PC-3 (cell line): ENCODE data around the gene TLX3. TPM values are rescaled to one million over a fixed set of nuclear protein-coding genes. Genes with fewer than 3 reads are reported as not detected.
"Not testable (repeated sequence)": the region's sequence is repeated elsewhere in the genome, so short reads cannot be mapped to it uniquely, and the experiment has no call there.

ENCODE experiments used
- ATAC-seq: fragments of 200-7000 bp; cut with Tn5 transposase; 2 replicates; pipeline ENCODE4 v1.9.1; 2020; ENCODE audit warnings: mild to moderate bottlenecking, moderate library complexity
- BruUV-seq: library from RNA; stranded (reverse); fragments of 400-500 nt; replicated peaks from 2 replicates; lab custom pipeline; 2021; lab: Mats Ljungman, UMichigan
- CTCF ChIA-PET: fragments of 300-600 bp; sonication (Branson Sonifier 250); formaldehyde crosslinking; loops from one replicate; lab custom pipeline; 2022; ENCODE audit warnings: antibody characterized with exemption; lab: Charles Lee
- POLR2A ChIA-PET: fragments of 300-600 bp; sonication (Branson Sonifier 250); formaldehyde crosslinking; loops from one replicate; lab custom pipeline; 2022; ENCODE audit warnings: antibody characterized with exemption; ENCODE audit not compliant: unreplicated experiment; lab: Charles Lee
- DNase-seq: peaks from one replicate; pipeline ENCODE4 v3.0.0-alpha.2; 2015
- H2AFZ ChIP-seq: fragments of 300-600 bp; sonication (generic); 2 replicates; pipeline ENCODE4 v1.6.0; 2016; ENCODE audit warnings: antibody characterized with exemption, low read length
- H3F3A ChIP-seq: fragments of 300-600 bp; sonication (generic); one replicate; pipeline ENCODE4 v1.6.0; 2017; ENCODE audit warnings: antibody characterized with exemption, low read length, control low read depth, mild to moderate bottlenecking; ENCODE audit not compliant: unreplicated experiment
- H3K27ac ChIP-seq: fragments of 300-600 bp; sonication (generic); 2 replicates; pipeline ENCODE4 v1.5.1; 2016; ENCODE audit warnings: mild to moderate bottlenecking, low read length
- H3K27me3 ChIP-seq: fragments of 300-600 bp; sonication (generic); 2 replicates; pipeline ENCODE4 v1.6.1; 2016; ENCODE audit warnings: low read length, mixed read lengths
- H3K36me3 ChIP-seq: fragments of 300-600 bp; sonication (generic); 2 replicates; pipeline ENCODE4 v1.6.1; 2016; ENCODE audit warnings: low read depth, mixed run types, low read length, mixed read lengths
- H3K4me1 ChIP-seq: fragments of 300-600 bp; sonication (generic); 2 replicates; pipeline ENCODE4 v1.5.1; 2016; ENCODE audit warnings: low read length; ENCODE audit not compliant: insufficient read depth
- H3K4me2 ChIP-seq: fragments of 300-600 bp; sonication (generic); 2 replicates; pipeline ENCODE4 v1.6.0; 2016; ENCODE audit warnings: low read length
- H3K4me3 ChIP-seq: fragments of 300-600 bp; sonication (generic); 2 replicates; pipeline ENCODE4 v1.5.1; 2016; ENCODE audit warnings: mild to moderate bottlenecking, low read length, mixed read lengths
- H3K79me2 ChIP-seq: fragments of 300-600 bp; sonication (generic); 2 replicates; pipeline ENCODE4 v1.6.1; 2017; ENCODE audit warnings: low read length, mixed read lengths
- H3K9ac ChIP-seq: fragments of 300-600 bp; sonication (generic); 2 replicates; pipeline ENCODE4 v1.6.0; 2016; ENCODE audit warnings: mild to moderate bottlenecking, low read length
- H3K9me2 ChIP-seq: fragments of 300-600 bp; sonication (generic); replicated peaks from 2 replicates; pipeline ENCODE4 v1.6.1; 2016; ENCODE audit warnings: mixed run types, low read length, mixed read lengths
- H3K9me3 ChIP-seq: fragments of 300-600 bp; sonication (generic); 2 replicates; pipeline ENCODE4 v1.6.1; 2016; ENCODE audit warnings: low read length, mixed read lengths
- H4K20me1 ChIP-seq: fragments of 300-600 bp; sonication (generic); 2 replicates; pipeline ENCODE4 v1.6.1; 2016; ENCODE audit warnings: low read length, mixed read lengths
- EZH2 ChIP-seq: fragments of 300-600 bp; sonication (generic); IDR thresholded peaks from one replicate; pipeline ENCODE4 v1.6.1; 2017; ENCODE audit warnings: antibody characterized with exemption, mild to moderate bottlenecking, low read length; ENCODE audit not compliant: unreplicated experiment
- EZH2phosphoT487 ChIP-seq: fragments of 300-600 bp; sonication (generic); IDR thresholded peaks from 2 replicates; pipeline ENCODE4 v1.6.1; 2018; ENCODE audit warnings: mild to moderate bottlenecking, antibody characterized with exemption, low read length, borderline replicate concordance
- intact Hi-C: fragments of 100-400 bp; cut with micrococcal nuclease; formaldehyde crosslinking; loops from 2 replicates; pipeline ENCODE4 v1.9.0; 2023
- total RNA-seq: library from RNA; depleted of rRNA; stranded (reverse); fragments of >200 nt; gene quantifications from 2 replicates; pipeline ENCODE4 v1.2.3, GENCODE V29; 2014
- TF ChIP-seq, protein P1 (sequence below): fragments of 300-600 bp; sonication (generic); conservative IDR thresholded peaks from 2 replicates; pipeline ENCODE4 v1.5.1; 2017; ENCODE audit warnings: antibody characterized with exemption, low read depth, mild to moderate bottlenecking, low read length

TLX3 gene
- total RNA-seq, 1 experiment from 2014 or later, result not detected

DNA sequence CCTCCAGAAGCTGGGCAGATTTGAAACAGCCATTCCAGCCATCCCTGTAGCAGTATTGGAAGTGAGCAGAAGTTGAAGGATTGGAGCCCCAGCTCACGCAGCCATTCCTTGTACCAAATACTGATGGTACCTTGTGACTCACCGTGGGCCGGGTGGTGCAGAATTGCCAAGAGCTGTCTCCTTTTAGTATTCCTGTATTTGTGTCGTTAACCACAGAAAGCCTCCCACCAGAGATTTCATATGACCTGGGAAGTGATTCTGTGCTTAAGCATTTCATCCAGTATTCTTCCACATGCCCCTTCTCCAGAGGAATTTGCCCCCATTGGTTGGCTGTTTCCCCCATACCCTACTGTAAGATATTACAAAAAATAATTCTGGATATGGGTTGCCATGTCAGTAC lies 17.7 kb upstream of the TLX3 start:
- intact Hi-C loops, result no loop called here
- Histone ChIP-seq H3K4me1 (peaks cover 7% of the 10 kb centered on the region; the same call in 1 of the 2 replicates), H3K79me2 (no peaks in the 10 kb centered on the region), H3K4me2 (no peak overlapping the region), H3K9me2 (no peaks in the 10 kb centered on the region), H2AFZ (no peak overlapping the region), H3K27me3 (no peaks in the 10 kb centered on the region), H3F3A (no peaks in the 10 kb centered on the region), H3K4me3 (no peak overlapping the region), H4K20me1 (no peaks in the 10 kb centered on the region), H3K9me3 (no peaks in the 10 kb centered on the region), H3K36me3 (no peaks in the 10 kb centered on the region), H3K27ac (no peak overlapping the region), H3K9ac (no peak overlapping the region)
- ATAC-seq (no peak), DNase-seq (no peak)
- no TSS peak for BruUV-seq
- CTCF ChIA-PET, result no interaction called here
- POLR2A ChIA-PET, result no interaction called here
- TF ChIP-seq EZH2 (no peak), EZH2phosphoT487 (no peak)
- TF ChIP-seq, protein P1, sequence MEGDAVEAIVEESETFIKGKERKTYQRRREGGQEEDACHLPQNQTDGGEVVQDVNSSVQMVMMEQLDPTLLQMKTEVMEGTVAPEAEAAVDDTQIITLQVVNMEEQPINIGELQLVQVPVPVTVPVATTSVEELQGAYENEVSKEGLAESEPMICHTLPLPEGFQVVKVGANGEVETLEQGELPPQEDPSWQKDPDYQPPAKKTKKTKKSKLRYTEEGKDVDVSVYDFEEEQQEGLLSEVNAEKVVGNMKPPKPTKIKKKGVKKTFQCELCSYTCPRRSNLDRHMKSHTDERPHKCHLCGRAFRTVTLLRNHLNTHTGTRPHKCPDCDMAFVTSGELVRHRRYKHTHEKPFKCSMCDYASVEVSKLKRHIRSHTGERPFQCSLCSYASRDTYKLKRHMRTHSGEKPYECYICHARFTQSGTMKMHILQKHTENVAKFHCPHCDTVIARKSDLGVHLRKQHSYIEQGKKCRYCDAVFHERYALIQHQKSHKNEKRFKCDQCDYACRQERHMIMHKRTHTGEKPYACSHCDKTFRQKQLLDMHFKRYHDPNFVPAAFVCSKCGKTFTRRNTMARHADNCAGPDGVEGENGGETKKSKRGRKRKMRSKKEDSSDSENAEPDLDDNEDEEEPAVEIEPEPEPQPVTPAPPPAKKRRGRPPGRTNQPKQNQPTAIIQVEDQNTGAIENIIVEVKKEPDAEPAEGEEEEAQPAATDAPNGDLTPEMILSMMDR, result no peak

DNA sequence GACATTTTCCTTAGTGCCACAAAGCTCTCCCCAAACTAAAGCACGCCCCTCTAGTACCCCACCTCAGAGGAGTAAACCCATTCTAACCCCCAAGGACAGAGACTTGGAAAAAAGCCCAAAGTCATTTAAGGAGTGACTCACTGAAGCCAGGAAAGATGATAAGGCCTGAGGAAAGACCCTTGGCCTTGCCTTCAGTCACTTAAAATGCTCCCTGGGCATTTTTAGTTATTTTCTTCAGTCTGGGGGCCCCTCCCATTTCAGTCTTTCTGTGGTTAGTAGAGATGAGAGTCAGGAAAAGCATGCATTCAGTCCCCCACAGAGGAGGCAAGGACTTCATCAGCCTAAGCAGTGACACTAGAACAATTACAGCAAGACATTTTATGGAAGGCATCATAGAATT lies 13.7 kb upstream of the TLX3 start:
- H3K4me1 ChIP-seq, result peaks cover 7% of the 10 kb centered on the region; the same call in 1 of the 2 replicates
- H3K36me3 ChIP-seq, result no peaks in the 10 kb centered on the region
- no peaks in the 10 kb centered on the region for H3K9me2 ChIP-seq
- no peaks in the 10 kb centered on the region for H3K9me3 ChIP-seq
- no peaks in the 10 kb centered on the region for H3K27me3 ChIP-seq
- no peak for ATAC-seq
- H3K79me2 ChIP-seq, result no peaks in the 10 kb centered on the region
- no peak overlapping the region for H3K4me3 ChIP-seq
- POLR2A ChIA-PET, result no interaction called here
- intact Hi-C loops, result no loop called here
- H3K27ac ChIP-seq, result no peak overlapping the region
- H3F3A ChIP-seq, result no peaks in the 10 kb centered on the region
- CTCF ChIA-PET, result no interaction called here
- BruUV-seq, result no TSS peak
- H3K9ac ChIP-seq, result no peak overlapping the region
- H4K20me1 ChIP-seq, result no peaks in the 10 kb centered on the region
- peak; percentile 21 for DNase-seq
- H2AFZ ChIP-seq, result no peak overlapping the region
- H3K4me2 ChIP-seq, result no peak overlapping the region
- TF ChIP-seq EZH2phosphoT487 (no peak), EZH2 (no peak)
- TF ChIP-seq, protein P1, result no peak

DNA sequence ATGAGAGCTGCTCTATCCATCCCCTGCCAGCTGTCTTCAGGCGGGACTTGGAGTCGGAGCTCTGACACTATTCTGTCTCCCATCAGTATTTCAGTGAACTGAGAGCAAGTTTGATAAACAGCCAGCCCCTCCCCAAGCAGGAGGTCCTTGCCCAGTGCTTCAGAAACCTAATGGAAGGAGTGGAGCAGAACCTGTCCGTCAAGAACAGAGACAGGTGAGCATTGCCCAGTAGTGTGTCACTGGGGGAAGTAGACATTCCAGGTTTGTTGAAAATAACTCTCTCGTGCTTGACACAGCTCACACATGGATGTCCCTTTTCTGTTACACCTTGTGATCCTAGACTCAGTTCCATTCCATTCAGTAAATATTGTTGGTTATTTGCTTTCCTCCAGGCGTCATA lies 13.2 kb upstream of the TLX3 start:
- ChIA-PET POLR2A (no interaction called here), CTCF (no interaction called here)
- Histone ChIP-seq H3K4me1 (peaks cover 7% of the 10 kb centered on the region; the same call in 1 of the 2 replicates), H4K20me1 (no peaks in the 10 kb centered on the region), H3K27me3 (no peaks in the 10 kb centered on the region), H3K79me2 (no peaks in the 10 kb centered on the region), H3K9me3 (no peaks in the 10 kb centered on the region), H3K27ac (no peak overlapping the region), H3K4me3 (no peak overlapping the region), H3K9ac (no peak overlapping the region), H3K9me2 (no peaks in the 10 kb centered on the region), H3K36me3 (no peaks in the 10 kb centered on the region), H3F3A (no peaks in the 10 kb centered on the region), H2AFZ (no peak overlapping the region), H3K4me2 (no peak overlapping the region)
- intact Hi-C loops, result no loop called here
- ATAC-seq, result peak; percentile 43
- peak; percentile 63 for DNase-seq
- TF ChIP-seq EZH2, result no peak
- no peak for TF ChIP-seq EZH2phosphoT487
- TF ChIP-seq, protein P1, result no peak
- no TSS peak for BruUV-seq

DNA sequence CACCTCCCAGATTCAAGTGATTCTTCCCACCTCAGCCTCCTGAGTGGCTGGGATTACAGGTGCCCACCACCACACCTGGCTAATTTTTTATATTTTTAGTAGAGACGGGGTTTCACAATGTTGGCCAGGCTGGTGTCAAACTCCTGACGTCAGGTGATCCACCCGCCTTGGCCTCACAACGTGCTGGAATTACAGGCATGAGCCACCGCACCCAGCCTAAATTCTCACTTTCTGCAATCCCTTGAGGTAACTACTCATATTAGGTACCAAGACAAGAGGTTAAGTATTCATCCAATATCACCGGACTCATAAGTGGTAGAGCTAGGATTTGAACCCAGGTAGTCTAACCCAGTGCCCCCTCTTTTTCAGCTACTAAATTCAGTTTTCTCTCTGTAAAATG lies 11.1 kb upstream of the TLX3 start:
- H3K4me2 ChIP-seq, H3K27ac ChIP-seq, H3K79me2 ChIP-seq, H3K9me2 ChIP-seq, BruUV-seq, H2AFZ ChIP-seq, H3K9me3 ChIP-seq, H3K9ac ChIP-seq, ATAC-seq, CTCF ChIA-PET, H3K27me3 ChIP-seq, H3K4me3 ChIP-seq, DNase-seq, H3F3A ChIP-seq, POLR2A ChIA-PET, intact Hi-C loops, H3K36me3 ChIP-seq, H3K4me1 ChIP-seq, H4K20me1 ChIP-seq: not testable (repeated sequence)
